Peyer's patch (tissue), 4 donors: ENCODE results near the gene ERVW-1. TPM values are rescaled to one million over a fixed set of nuclear protein-coding genes. Genes with fewer than 3 reads are reported as not detected.
"Not testable (repeated sequence)": the region's sequence is repeated elsewhere in the genome, so short reads cannot be mapped to it uniquely, and the experiment has no call there.

Experiments used
- DNase-seq, 3 donors: peaks; one replicate each; pipeline ENCODE4 v3.0.0-alpha.2; 2017 to 2019
- H3K27ac ChIP-seq, 4 donors: fragments of 200-600 bp; sonication (generic); one replicate each; pipeline ENCODE4 v1.5.1; 2016 to 2019
- H3K27me3 ChIP-seq, 2 donors: fragments of 200-600 bp; sonication (generic); one replicate each; pipeline ENCODE4 v1.5.1; 2019
- H3K36me3 ChIP-seq, 3 donors: fragments of 200-600 bp; sonication (generic); one replicate each; pipeline ENCODE4 v1.5.1; 2016 to 2019
- H3K4me1 ChIP-seq, 4 donors: fragments of 200-600 bp; sonication (generic); one replicate each; pipeline ENCODE4 v1.5.1; 2016 to 2019
- H3K4me3 ChIP-seq, 4 donors: fragments of 200-600 bp; sonication (generic); 1 replicate in 3 of 4; 2 replicates in 1 of 4; pipeline ENCODE4 v1.5.1; 2016 to 2019; ENCODE audit warnings: mild to moderate bottlenecking in 1 of 4
- H3K9me3 ChIP-seq, 4 donors: fragments of 200-600 bp; sonication (generic); one replicate each; pipeline ENCODE4 v1.5.1; 2016 to 2019; ENCODE audit warnings: mild to moderate bottlenecking in 1 of 4
- CTCF ChIP-seq, 6 experiments: fragments of 450-650 bp in 4 of 6; fragments of 200-600 bp in 2 of 6; sonication (generic) in 1 of 6; IDR thresholded peaks; one replicate each; pipeline ENCODE4 v1.5.1; 2017 to 2019; ENCODE audit warnings: antibody characterized with exemption in 6 of 6, mild to moderate bottlenecking in 3 of 6, moderate library complexity in 1 of 6
- POLR2A ChIP-seq, 2 donors: fragments of 450-650 bp; IDR thresholded peaks; one replicate each; pipeline ENCODE4 v1.5.1; 2017; ENCODE audit warnings: antibody characterized with exemption in 2 of 2, mild to moderate bottlenecking in 2 of 2, moderate library complexity in 2 of 2
- total RNA-seq, 4 donors: library from RNA; depleted of rRNA; stranded (reverse); fragments of >200 nt; gene quantifications; one replicate each; pipeline ENCODE4 v1.1.0, GENCODE V29; 2016

ERVW-1 gene
- total RNA-seq, 4 donors from 2014 or later, result not detected

DNA sequence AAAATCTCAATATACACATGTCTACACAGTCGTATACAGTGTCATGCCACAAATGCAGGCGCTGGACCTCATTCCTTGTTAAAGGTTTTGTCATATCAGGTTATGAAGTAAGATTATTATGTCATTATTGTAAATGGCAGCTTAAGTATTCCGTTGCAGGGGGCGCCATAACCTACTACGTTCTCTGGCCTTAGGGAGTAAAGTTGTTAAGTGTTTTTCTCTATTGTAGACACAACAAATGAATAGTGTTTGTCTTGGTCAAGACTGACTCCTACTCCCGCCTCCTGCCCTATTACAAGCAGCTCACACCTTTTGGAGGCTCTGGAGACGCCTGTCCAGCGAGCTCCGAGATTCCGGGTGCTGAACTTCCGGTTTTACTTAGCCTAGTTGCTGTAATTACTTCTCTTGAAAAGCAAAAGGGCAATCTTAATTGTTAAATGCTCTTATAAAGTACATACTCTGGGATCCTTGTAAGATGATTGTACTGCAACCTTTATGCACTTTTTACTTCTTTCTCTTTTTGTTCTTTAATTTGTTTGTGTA is 29.5 kb downstream of the ERVW-1 start:
- peaks cover 0 to 5% (median 0%) of the 10 kb centered on the region in 4 donors for H3K4me1 ChIP-seq
- H3K36me3 ChIP-seq, result peaks cover 0 to 27% (median 0%) of the 10 kb centered on the region in 3 donors
- H3K4me3 ChIP-seq, result peak overlapping the region; percentile 93 to 100 (median 94)
- TF ChIP-seq CTCF (IDR thresholded peaks at IDR 0.05) (peak in 5 of 6 experiments; percentile 22 to 56 (median 44)), POLR2A (IDR thresholded peaks at IDR 0.05) (no peak)
- peak overlapping the region; percentile 96 to 98 (median 98) for H3K27ac ChIP-seq
- DNase-seq, result peak; percentile 57 to 84 (median 70)
- no peaks in the 10 kb centered on the region for H3K27me3 ChIP-seq
- H3K9me3 ChIP-seq, result no peaks in the 10 kb centered on the region

GRCh38 chr7:92447345-92448204 is 30.2 kb downstream of the ERVW-1 start, which contains the start of gene GATAD1:
Gene GATAD1 (plus strand): TSS chr7:92447482. CDS start chr7:92447730, 248 bp downstream.
- peaks cover 0 to 21% (median 0%) of the 10 kb centered on the region in 3 donors for H3K36me3 ChIP-seq
- TF ChIP-seq POLR2A (IDR thresholded peaks at IDR 0.05), result peak; percentile 47 to 74
- TF ChIP-seq CTCF (IDR thresholded peaks at IDR 0.05), result peak in 4 of 6 experiments; percentile 95 to 98 (median 96)
- no peaks in the 10 kb centered on the region for H3K27me3 ChIP-seq
- peaks cover 0 to 5% (median 0%) of the 10 kb centered on the region in 4 donors for H3K4me1 ChIP-seq
- peak; percentile 80 to 94 (median 92) for DNase-seq
- H3K4me3 ChIP-seq, result peak within 1 kb of the TSS; percentile 93 to 100 (median 94)
- no peaks in the 10 kb centered on the region for H3K9me3 ChIP-seq
- H3K27ac ChIP-seq, result peak within 1 kb of the TSS; percentile 96 to 98 (median 98)

GRCh38 chr7:92446869-92447344 is 30.8 kb downstream of the ERVW-1 start:
- peak overlapping the region; percentile 93 to 100 (median 94) for H3K4me3 ChIP-seq
- peak in 1 of 3 donors; percentile 49 for DNase-seq
- H3K9me3 ChIP-seq, result no peaks in the 10 kb centered on the region
- peaks cover 0 to 14% (median 0%) of the 10 kb centered on the region in 3 donors for H3K36me3 ChIP-seq
- H3K27ac ChIP-seq, result peak overlapping the region; percentile 96 to 98 (median 98)
- TF ChIP-seq CTCF (IDR thresholded peaks at IDR 0.05) (peak in 2 of 6 experiments; percentile 89 to 94), POLR2A (IDR thresholded peaks at IDR 0.05) (no peak)
- no peaks in the 10 kb centered on the region for H3K27me3 ChIP-seq
- peaks cover 0 to 5% (median 0%) of the 10 kb centered on the region in 4 donors for H3K4me1 ChIP-seq

DNA sequence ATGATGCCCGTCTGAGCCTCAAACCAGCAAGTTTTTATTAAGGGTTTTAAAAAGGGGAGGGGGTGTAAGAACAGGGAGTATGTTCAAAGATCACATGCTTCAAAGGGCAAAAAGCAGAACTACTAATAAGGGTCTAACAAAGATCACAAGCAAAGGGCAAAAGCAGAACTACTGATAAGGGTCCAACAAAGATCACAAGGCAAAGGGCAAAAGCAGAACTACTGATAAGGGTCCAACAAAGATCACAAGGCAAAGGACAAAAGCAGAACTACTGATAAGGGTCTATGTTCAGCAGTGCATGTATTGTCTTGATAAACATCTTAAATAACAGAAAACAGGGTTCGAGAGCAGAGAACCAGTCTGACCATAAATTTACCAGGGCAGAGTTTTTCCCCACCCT is 35.0 kb downstream of the ERVW-1 start:
- H3K27me3 ChIP-seq, H3K27ac ChIP-seq, DNase-seq, H3K4me1 ChIP-seq, H3K4me3 ChIP-seq, H3K36me3 ChIP-seq, H3K9me3 ChIP-seq: not testable (repeated sequence)

DNA sequence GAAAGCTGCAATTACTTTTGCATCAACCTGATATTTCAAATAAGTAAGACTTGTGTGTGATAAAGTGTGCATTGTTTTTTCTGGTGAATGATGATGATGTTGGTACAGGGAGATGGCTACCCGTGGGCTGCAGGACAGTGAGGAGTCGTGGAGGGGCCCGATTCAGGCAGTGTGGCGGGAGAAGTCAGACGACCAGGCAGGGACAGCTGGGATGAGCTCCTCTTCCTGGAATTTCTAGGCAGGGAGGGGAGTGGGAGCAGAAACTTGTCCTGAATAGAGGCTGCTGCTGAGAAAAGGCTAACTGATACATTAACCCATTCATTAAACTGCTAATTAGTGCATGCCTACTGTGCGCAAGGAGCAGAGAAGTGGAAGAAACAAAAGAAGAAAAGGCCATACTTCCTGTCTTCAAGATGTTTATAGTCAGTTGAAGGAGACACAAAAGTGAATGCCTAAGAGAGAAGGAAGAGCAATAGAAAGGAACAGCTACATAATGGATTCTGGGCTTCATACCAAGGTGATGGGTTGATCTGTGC is 39.7 kb downstream of the ERVW-1 start:
- H3K27ac ChIP-seq, result no peak overlapping the region
- no peaks in the 10 kb centered on the region for H3K4me1 ChIP-seq
- TF ChIP-seq POLR2A (IDR thresholded peaks at IDR 0.05) (no peak), CTCF (IDR thresholded peaks at IDR 0.05) (no peak)
- H3K36me3 ChIP-seq, result no peaks in the 10 kb centered on the region
- H3K4me3 ChIP-seq, result no peak overlapping the region
- H3K27me3 ChIP-seq, result no peaks in the 10 kb centered on the region
- no peaks in the 10 kb centered on the region for H3K9me3 ChIP-seq
- DNase-seq, result no peak
